K562 (cell line): Measurements from ENCODE around the gene ERN1. TPM values are rescaled to one million over a fixed set of nuclear protein-coding genes. Genes with fewer than 3 reads are reported as not detected.

Experiments
- ATF2 ChIP-seq: sonication (generic); formaldehyde crosslinking; IDR thresholded peaks from 2 replicates; pipeline ENCODE4 v1.8.1; 2022; ENCODE audit warnings: missing genetic modification reagents
- CTCF ChIP-seq, 3 experiments: IDR thresholded peaks in 2 of 3; conservative IDR thresholded peaks in 1 of 3; 2 replicates each; pipeline ENCODE4 v1.5.1; 2011 to 2012; ENCODE audit warnings: low read length in 3 of 3, mild to moderate bottlenecking in 3 of 3, control low read depth in 2 of 3, improper control_type of control experiment in 1 of 3, inconsistent platforms in 1 of 3, low read depth in 1 of 3, mixed read lengths in 1 of 3, moderate library complexity in 1 of 3; ENCODE audit not compliant: insufficient read depth in 2 of 3
- GATAD2B ChIP-seq: fragments of 450-650 bp; IDR thresholded peaks from 2 replicates; pipeline ENCODE4 v1.6.1; 2017; ENCODE audit warnings: mild to moderate bottlenecking, borderline replicate concordance
- IRF9 ChIP-seq: fragments of 450-650 bp; IDR thresholded peaks from 2 replicates; pipeline ENCODE4 v1.6.1; 2016; ENCODE audit warnings: missing biosample characterization, missing genetic modification characterization
- MAFG ChIP-seq: fragments of 450-650 bp; conservative IDR thresholded peaks from 2 replicates; pipeline ENCODE4 v1.6.1; 2016; ENCODE audit warnings: missing genetic modification characterization, missing compliant biosample characterization
- NELFE ChIP-seq: IDR thresholded peaks from 2 replicates; pipeline ENCODE4 v1.6.1; 2011; ENCODE audit warnings: mild to moderate bottlenecking; ENCODE audit not compliant: insufficient read depth, insufficient read length
- NR2C1 ChIP-seq, 2 experiments: fragments of 450-650 bp; IDR thresholded peaks; 2 replicates each; pipeline ENCODE4 v1.6.1; 2017; ENCODE audit warnings: mild to moderate bottlenecking in 2 of 2, antibody characterized with exemption in 1 of 2, inconsistent platforms in 1 of 2, missing compliant biosample characterization in 1 of 2, missing genetic modification characterization in 1 of 2
- NR3C1 ChIP-seq: sonication (generic); formaldehyde crosslinking; IDR thresholded peaks from 2 replicates; pipeline ENCODE4 v1.8.1; 2022; ENCODE audit warnings: missing genetic modification reagents
- NUFIP1 ChIP-seq: fragments of 450-650 bp; IDR thresholded peaks from 2 replicates; pipeline ENCODE4 v1.6.1; 2018; ENCODE audit not compliant: partially characterized antibody
- RCOR1 ChIP-seq, 2 experiments: IDR thresholded peaks; 2 replicates each; pipeline ENCODE4 v1.6.1; 2012; ENCODE audit warnings: low read depth in 2 of 2, low read length in 2 of 2, borderline replicate concordance in 1 of 2, improper control_type of control experiment in 1 of 2
- SAFB2 ChIP-seq: fragments of 200-400 bp; formaldehyde crosslinking; IDR thresholded peaks from 2 replicates; pipeline ENCODE4 v1.6.1; 2018; ENCODE audit warnings: borderline replicate concordance, low read length, low read depth, moderate library complexity; ENCODE audit not compliant: severe bottlenecking
- SMC3 ChIP-seq: conservative IDR thresholded peaks from 2 replicates; pipeline ENCODE4 v1.6.1; 2011; ENCODE audit warnings: low read depth, low read length, improper control_type of control experiment; ENCODE audit not compliant: insufficient read depth
- STAT5B ChIP-seq: fragments of 250-450 bp; sonication (Bioruptor Pico); IDR thresholded peaks from 2 replicates; pipeline ENCODE4 v1.8.0; 2021; ENCODE audit warnings: mild to moderate bottlenecking, inconsistent platforms
- TCFL5 ChIP-seq: fragments of 250-450 bp; sonication (Bioruptor Pico); conservative IDR thresholded peaks from 2 replicates; pipeline ENCODE4 v1.6.1; 2021; ENCODE audit warnings: mild to moderate bottlenecking, moderate library complexity, matching md5 sums
- U2AF1 ChIP-seq: fragments of 200-400 bp; formaldehyde crosslinking; optimal IDR thresholded peaks from 2 replicates; pipeline ENCODE3; 2017; ENCODE audit warnings: mild to moderate bottlenecking, low read depth, low read length, moderate library complexity
- ZBTB9 ChIP-seq: fragments of 450-650 bp; formaldehyde crosslinking; IDR thresholded peaks from 2 replicates; pipeline ENCODE4 v1.4.0; 2020; ENCODE audit warnings: mild to moderate bottlenecking, moderate library complexity
- ZNF707 ChIP-seq: fragments of 250-450 bp; sonication (Bioruptor Pico); conservative IDR thresholded peaks from 2 replicates; pipeline ENCODE4 v1.8.0; 2022; ENCODE audit warnings: inconsistent platforms, mild to moderate bottlenecking, moderate library complexity
- polyA plus RNA-seq, 8 experiments: library from polyadenylated mRNA; depleted of rRNA in 4 of 8; stranded (reverse) in 5 of 8; unstranded in 3 of 8; fragments of >200 nt; fragmentation: Nextera tagmentation in 2 of 8; fragmentation: Illumina TruSeq in 1 of 8; extraction: Ambion mirVana in 2 of 8; extraction: Trizol in 1 of 8; gene quantifications; 2 replicates each; pipeline versions ENCODE4 v1.2.1 to v1.2.3, GENCODE V29; 2011 to 2014; ENCODE audit warnings: inconsistent platforms in 1 of 8, missing spikeins in 1 of 8
- total RNA-seq, 7 experiments: library from RNA; depleted of rRNA in 6 of 7; stranded (reverse); fragments of >200 nt in 6 of 7; fragmentation: Illumina TruSeq in 2 of 7; extraction: Trizol in 2 of 7; gene quantifications; 2 replicates each; pipeline versions ENCODE4 v1.2.1 to v1.2.3, GENCODE V29; 2011 to 2021; ENCODE audit warnings: low replicate concordance in 1 of 7

Gene ERN1
- total and polyA plus RNA-seq, 9 of the 15 experiments (the other 6 are each of a cell fraction or from before 2014, with no cell fraction given): 2.1 to 22.5 (median 7.3) TPM

GRCh38 chr17:64081802-64082799, 47.8 kb downstream of the ERN1 start (continued):
- TF ChIP-seq NUFIP1: no peak
- TF ChIP-seq ZNF707 (CRISPR knock-in tag): no peak
- no peak for TF ChIP-seq U2AF1
- TF ChIP-seq RCOR1 (IDR thresholded peaks at IDR 0.05; ENCODE audit: borderline replicate concordance in 1 of 2, low read depth in 2 of 2, low read length in 2 of 2): peak in 1 of 2 experiments; percentile 76; a peak in 2 of 4 replicates
- 0 out of 6 replicates have a peak, but pooled peaks of 1 of the 3 experiments have one; percentile 13 for TF ChIP-seq CTCF (IDR thresholded peaks at IDR 0.05 in 2 of 3, conservative IDR thresholded peaks at IDR 0.05 in 1 of 3; ENCODE audit: insufficient read depth in 2 of 3, low read depth in 1 of 3, low read length in 3 of 3)
- no peak for TF ChIP-seq NR3C1 (CRISPR knock-in tag)
- TF ChIP-seq SAFB2: no peak
- TF ChIP-seq MAFG (tag): 0 out of 2 replicates have a peak, but pooled peaks have one; percentile 27
- TF ChIP-seq ATF2 (CRISPR knock-in tag): no peak
- TF ChIP-seq IRF9: peak; percentile 95
- no peak for TF ChIP-seq SMC3
- no peak for TF ChIP-seq GATAD2B
- no peak for TF ChIP-seq ZBTB9 (CRISPR knock-in tag)
- no peak for TF ChIP-seq STAT5B
- TF ChIP-seq NR2C1 (IDR thresholded peaks at IDR 0.05): peak; percentile 27; the same call in 1 of the 2 replicates
- TF ChIP-seq NR2C1 (tag; IDR thresholded peaks at IDR 0.05): peak; percentile 44
- no peak; the same call in 1 of the 2 replicates for TF ChIP-seq TCFL5 (CRISPR knock-in tag)
- no peak for TF ChIP-seq NELFE
